Natural killer cell (primary cell): ENCODE measurements around the gene STAT6. TPM values are rescaled to one million over a fixed set of nuclear protein-coding genes. Genes with fewer than 3 reads are reported as not detected.

Source experiments
- ATAC-seq, 3 donors: fragments of 150-1000 bp in 2 of 3; fragments of 200-7000 bp in 1 of 3; cut with Tn5 transposase; 1 replicate in 1 of 3; 2 replicates in 2 of 3; pipeline ENCODE4 v1.10.0; 2021; ENCODE audit warnings: mild to moderate bottlenecking in 2 of 3, moderate library complexity in 2 of 3
- DNase-seq, 2 donors: peaks; one replicate each; pipeline versions ENCODE4 v3.0.0 to v3.0.0-alpha.2; 2013 to 2021; ENCODE audit warnings: mixed read lengths in 1 of 2
- H3K27ac ChIP-seq: one replicate; pipeline ENCODE4 v1.5.1; 2013; ENCODE audit warnings: mild to moderate bottlenecking, low read length
- H3K27me3 ChIP-seq: one replicate; pipeline ENCODE4 v1.6.1; 2013; ENCODE audit warnings: low read length; ENCODE audit not compliant: control insufficient read depth, insufficient read depth
- H3K36me3 ChIP-seq: one replicate; pipeline ENCODE4 v1.6.1; 2013; ENCODE audit warnings: low read length; ENCODE audit not compliant: control insufficient read depth, insufficient read depth
- H3K4me1 ChIP-seq: one replicate; pipeline ENCODE4 v1.6.1; 2013; ENCODE audit warnings: low read length; ENCODE audit not compliant: control insufficient read depth, insufficient read depth
- H3K4me3 ChIP-seq: one replicate; pipeline ENCODE4 v1.5.1; 2013; ENCODE audit warnings: low read length
- H3K9me3 ChIP-seq: one replicate; pipeline ENCODE4 v1.6.1; 2013; ENCODE audit warnings: low read length; ENCODE audit not compliant: control insufficient read depth, insufficient read depth
- H3K27ac Mint-ChIP-seq, 2 donors: one replicate each; pipeline ENCODE4 v1.8.0; 2022; ENCODE audit warnings: mild to moderate bottlenecking in 2 of 2, mixed read lengths in 2 of 2, moderate library complexity in 1 of 2
- H3K27me3 Mint-ChIP-seq, 2 donors: one replicate each; pipeline ENCODE4 v1.8.0; 2022; ENCODE audit warnings: low read depth in 2 of 2, mixed read lengths in 2 of 2
- H3K36me3 Mint-ChIP-seq: one replicate; pipeline ENCODE4 v1.8.0; 2022; ENCODE audit warnings: mixed read lengths
- H3K4me1 Mint-ChIP-seq, 2 donors: one replicate each; pipeline ENCODE4 v1.8.0; 2022; ENCODE audit warnings: mixed read lengths in 2 of 2
- H3K4me3 Mint-ChIP-seq: one replicate; pipeline ENCODE4 v1.8.0; 2022; ENCODE audit warnings: mild to moderate bottlenecking, moderate library complexity, mixed read lengths
- H3K9me3 Mint-ChIP-seq, 2 donors: one replicate each; pipeline ENCODE4 v1.8.0; 2022; ENCODE audit warnings: mixed read lengths in 2 of 2
- CTCF ChIP-seq: fragments of 200-600 bp; IDR thresholded peaks from one replicate; pipeline ENCODE4 v1.8.0; 2022; ENCODE audit warnings: antibody characterized with exemption
- WGBS: methylation state at CpG from one replicate; pipeline ENCODE4 v1.1.7; 2013; ENCODE audit warnings: missing lambda C conversion rate; ENCODE audit not compliant: insufficient coverage; 5-methylcytosine and 5-hydroxymethylcytosine counted together
- intact Hi-C: fragments of 100-400 bp; cut with micrococcal nuclease; formaldehyde crosslinking; loops from one replicate; pipeline ENCODE4 v1.14.2; 2022
- total RNA-seq, 4 donors: library from RNA; stranded (reverse); fragments of 120-200 nt in 1 of 4; gene quantifications; one replicate each; pipeline versions ENCODE4 v1.2.3 to v1.2.4, GENCODE V29; 2013 to 2022

The STAT6 gene
- total RNA-seq, 3 donors from 2014 or later (not counting 1 experiment from before 2014, with no cell fraction given), result 277 to 340 (median 319) TPM

GRCh38 chr12:57092529-57092862 is 18.7 kb downstream of the STAT6 start:
- DNase-seq (no peak), ATAC-seq (no peak)
- intact Hi-C loops, result no loop called here
- Histone ChIP-seq H3K4me1 (peaks cover 46% of the 10 kb centered on the region), H3K27ac (no peak overlapping the region), H3K27me3 (no peaks in the 10 kb centered on the region), H3K9me3 (no peaks in the 10 kb centered on the region), H3K36me3 (peaks cover 27% of the 10 kb centered on the region), H3K4me3 (no peak overlapping the region)
- H3K27ac Mint-ChIP-seq, result peak overlapping the region in 1 of 2 donors; percentile 45
- 95% methylated on average over 5 of the region's 5 CpGs for WGBS
- H3K27me3 Mint-ChIP-seq, result no peaks in the 10 kb centered on the region
- H3K9me3 Mint-ChIP-seq, result no peaks in the 10 kb centered on the region
- no peak overlapping the region for H3K4me3 Mint-ChIP-seq
- no peaks in the 10 kb centered on the region for H3K36me3 Mint-ChIP-seq
- peaks cover 20 to 32% of the 10 kb centered on the region in 2 donors for H3K4me1 Mint-ChIP-seq
- TF ChIP-seq CTCF, result no peak

- WGBS, result 94% methylated on average over 25 of the region's 25 CpGs
- H3K27ac ChIP-seq, result no peak overlapping the region
- peaks cover 46% of the 10 kb centered on the region for H3K4me1 ChIP-seq
These were observed 19.3 kb downstream of the STAT6 start for GRCh38 chr12:57091638-57092528.

GRCh38 chr12:57090924-57091637 is 20.1 kb downstream of the STAT6 start:
- Histone ChIP-seq H3K27me3 (no peaks in the 10 kb centered on the region), H3K9me3 (no peaks in the 10 kb centered on the region), H3K27ac (no peak overlapping the region), H3K4me1 (peaks cover 52% of the 10 kb centered on the region), H3K4me3 (no peak overlapping the region), H3K36me3 (peaks cover 13% of the 10 kb centered on the region)
- ATAC-seq (no peak), DNase-seq (no peak)
- TF ChIP-seq CTCF, result no peak
- Mint-ChIP-seq H3K27ac (no peak overlapping the region), H3K36me3 (no peaks in the 10 kb centered on the region), H3K4me1 (peaks cover 28 to 40% of the 10 kb centered on the region in 2 donors), H3K27me3 (no peaks in the 10 kb centered on the region), H3K4me3 (peak overlapping the region; percentile 37), H3K9me3 (no peaks in the 10 kb centered on the region)
- intact Hi-C loops, result no loop called here
- 93% methylated on average over 22 of the region's 22 CpGs for WGBS

More at GRCh38 chr12:57091638-57092528, 19.3 kb downstream of the STAT6 start:
- Histone ChIP-seq H3K27me3 (no peaks in the 10 kb centered on the region), H3K4me3 (no peak overlapping the region), H3K9me3 (no peaks in the 10 kb centered on the region), H3K36me3 (peaks cover 21% of the 10 kb centered on the region)
- DNase-seq (no peak), ATAC-seq (no peak)
- Mint-ChIP-seq H3K27me3 (no peaks in the 10 kb centered on the region), H3K4me3 (no peak overlapping the region), H3K4me1 (peaks cover 21 to 35% of the 10 kb centered on the region in 2 donors), H3K36me3 (no peaks in the 10 kb centered on the region), H3K27ac (peak overlapping the region in 1 of 2 donors; percentile 45), H3K9me3 (no peaks in the 10 kb centered on the region)
- intact Hi-C loops, result no loop called here
- TF ChIP-seq CTCF, result no peak
